Liver (tissue), 9 donors: Measurements from ENCODE around the gene COL6A2. TPM values are rescaled to one million over a fixed set of nuclear protein-coding genes. Genes with fewer than 3 reads are reported as not detected.

Source experiments
- DNase-seq: peaks from one replicate; pipeline ENCODE4 v3.0.0-alpha.2; 2017; ENCODE audit warnings: low spot score
- H3K27ac ChIP-seq, 2 donors: one replicate each; pipeline ENCODE4 v1.7.0; 2013; ENCODE audit warnings: inconsistent platforms in 2 of 2, low read length in 2 of 2, control low read depth in 1 of 2, low read depth in 1 of 2, mild to moderate bottlenecking in 1 of 2
- H3K27me3 ChIP-seq, 4 donors: one replicate each; pipeline versions ENCODE4 v1.6.1 to v1.7.0; 2013; ENCODE audit warnings: low read length in 3 of 4, inconsistent platforms in 1 of 4, mild to moderate bottlenecking in 1 of 4, moderate library complexity in 1 of 4; ENCODE audit not compliant: control insufficient read depth in 4 of 4, insufficient read depth in 4 of 4
- H3K36me3 ChIP-seq, 4 donors: one replicate each; pipeline versions ENCODE4 v1.6.1 to v1.7.0; 2013; ENCODE audit warnings: low read length in 3 of 4, mild to moderate bottlenecking in 3 of 4, low read depth in 1 of 4, moderate library complexity in 1 of 4; ENCODE audit not compliant: control insufficient read depth in 4 of 4, insufficient read depth in 3 of 4
- H3K4me1 ChIP-seq, 4 donors: one replicate each; pipeline versions ENCODE4 v1.6.1 to v1.7.0; 2013; ENCODE audit warnings: low read length in 3 of 4, mild to moderate bottlenecking in 3 of 4, moderate library complexity in 1 of 4; ENCODE audit not compliant: control insufficient read depth in 4 of 4, insufficient read depth in 4 of 4
- H3K4me3 ChIP-seq, 3 donors: one replicate each; pipeline versions ENCODE4 v1.6.1 to v1.7.0; 2013; ENCODE audit warnings: low read length in 3 of 3, control low read depth in 1 of 3, low read depth in 1 of 3, mild to moderate bottlenecking in 1 of 3
- H3K9ac ChIP-seq, 2 donors: one replicate each; pipeline ENCODE4 v1.7.0; 2013; ENCODE audit warnings: low read length in 2 of 2, mild to moderate bottlenecking in 2 of 2, moderate library complexity in 2 of 2, control low read depth in 1 of 2, low read depth in 1 of 2
- H3K9me3 ChIP-seq, 4 donors: one replicate each; pipeline versions ENCODE4 v1.6.1 to v1.7.0; 2013; ENCODE audit warnings: low read length in 3 of 4; ENCODE audit not compliant: control insufficient read depth in 4 of 4
- ATF3 ChIP-seq: IDR thresholded peaks from 2 replicates; pipeline ENCODE4 v1.6.1; 2016; ENCODE audit warnings: antibody characterized with exemption
- CTCF ChIP-seq: fragments of 150-350 bp; IDR thresholded peaks from 2 replicates; pipeline ENCODE4 v1.5.1; 2017; ENCODE audit warnings: improper control_type of control experiment, low read depth, low read length; ENCODE audit not compliant: missing input control
- EGR1 ChIP-seq, 2 donors: IDR thresholded peaks; 2 replicates each; pipeline ENCODE4 v1.6.1; 2016 to 2018; ENCODE audit warnings: antibody characterized with exemption in 2 of 2, low read depth in 2 of 2
- FOXA1 ChIP-seq: IDR thresholded peaks from 2 replicates; pipeline ENCODE4 v1.6.1; 2016; ENCODE audit warnings: antibody characterized with exemption
- FOXA2 ChIP-seq: IDR thresholded peaks from 2 replicates; pipeline ENCODE4 v1.6.1; 2016; ENCODE audit warnings: antibody characterized with exemption
- GABPA ChIP-seq, 2 donors: IDR thresholded peaks in 1 of 2; conservative IDR thresholded peaks in 1 of 2; 2 replicates each; pipeline ENCODE4 v1.6.1; 2016; ENCODE audit warnings: antibody characterized with exemption in 2 of 2, mild to moderate bottlenecking in 1 of 2, moderate library complexity in 1 of 2
- HNF4A ChIP-seq, 2 donors: conservative IDR thresholded peaks; 2 replicates each; pipeline ENCODE4 v1.6.1; 2016; ENCODE audit warnings: antibody characterized with exemption in 2 of 2, mild to moderate bottlenecking in 2 of 2
- HNF4G ChIP-seq: IDR thresholded peaks from 2 replicates; pipeline ENCODE4 v1.6.1; 2016; ENCODE audit warnings: antibody characterized with exemption
- JUND ChIP-seq, 2 donors: IDR thresholded peaks; 2 replicates each; pipeline ENCODE4 v1.6.1; 2016; ENCODE audit warnings: antibody characterized with exemption in 2 of 2
- MAX ChIP-seq: IDR thresholded peaks from 2 replicates; pipeline ENCODE4 v1.6.1; 2016; ENCODE audit warnings: antibody characterized with exemption
- NR2F2 ChIP-seq: IDR thresholded peaks from 2 replicates; pipeline ENCODE4 v1.6.1; 2016; ENCODE audit warnings: antibody characterized with exemption
- RAD21 ChIP-seq, 2 donors: IDR thresholded peaks; 2 replicates each; pipeline ENCODE4 v1.6.1; 2016; ENCODE audit warnings: antibody characterized with exemption in 2 of 2, mild to moderate bottlenecking in 2 of 2
- REST ChIP-seq: IDR thresholded peaks from 2 replicates; pipeline ENCODE4 v1.6.1; 2016; ENCODE audit warnings: antibody characterized with exemption, mild to moderate bottlenecking
- RXRA ChIP-seq, 2 donors: IDR thresholded peaks; 2 replicates each; pipeline ENCODE4 v1.6.1; 2017 to 2018; ENCODE audit warnings: antibody characterized with exemption in 2 of 2, mild to moderate bottlenecking in 1 of 2
- SP1 ChIP-seq: IDR thresholded peaks from 2 replicates; pipeline ENCODE4 v1.6.1; 2018; ENCODE audit warnings: antibody characterized with exemption, mild to moderate bottlenecking
- TAF1 ChIP-seq: conservative IDR thresholded peaks from 2 replicates; pipeline ENCODE4 v1.6.1; 2016; ENCODE audit warnings: antibody characterized with exemption, mild to moderate bottlenecking
- YY1 ChIP-seq: IDR thresholded peaks from 2 replicates; pipeline ENCODE4 v1.6.1; 2016; ENCODE audit warnings: antibody characterized with exemption, mild to moderate bottlenecking
- ZBTB33 ChIP-seq: IDR thresholded peaks from 2 replicates; pipeline ENCODE4 v1.6.1; 2016; ENCODE audit warnings: antibody characterized with exemption
- WGBS: extraction: QIAGEN DNeasy Blood & Tissue Kit; methylation state at CpG from one replicate; pipeline ENCODE4 v1.1.7; 2013; 5-methylcytosine and 5-hydroxymethylcytosine counted together
- polyA plus RNA-seq, 2 donors: library from polyadenylated mRNA; stranded (reverse) in 1 of 2; unstranded in 1 of 2; fragments of 200-250 nt in 1 of 2; fragments of >200 nt in 1 of 2; fragmentation: Nextera tagmentation in 1 of 2; extraction: Ambion mirVana in 1 of 2; gene quantifications; one replicate each; pipeline versions ENCODE4 v1.2.1 to v1.2.3, GENCODE V29; 2013 to 2015
- total RNA-seq, 2 donors: library from RNA; depleted of rRNA; stranded (reverse); fragments of >200 nt; gene quantifications; one replicate each; pipeline ENCODE4 v1.2.3, GENCODE V29; 2014
- donor health status: healthy.
- donor health status: healthy.
- donor health status: healthy.
- donor health status: healthy.
- donor health status: healthy.

Gene COL6A2
- total RNA-seq = 10 to 100 TPM; 39.1 to 44.3 TPM
- 10 to 100 TPM in 1 of 2 donors, 1 to 10 TPM in 1; 5.8 to 80.8 TPM for polyA plus RNA-seq

GRCh38 chr21:46097336-46098293, at the start of gene COL6A2:
TSS of gene COL6A2 (plus strand) at chr21:46098112.
- peak within 1 kb of the TSS in 1 of 3 donors; percentile 56 for H3K4me3 ChIP-seq
- H3K4me1 ChIP-seq = peaks cover 0 to 9% (median 2%) of the 10 kb centered on the region in 4 donors
- H3K36me3 ChIP-seq = peaks cover 0 to 2% (median 0%) of the 10 kb centered on the region in 4 donors
- peak within 1 kb of the TSS in 1 of 2 donors; percentile 22 for H3K9ac ChIP-seq
- H3K9me3 ChIP-seq = peaks cover 1 to 7% (median 5%) of the 10 kb centered on the region in 4 donors
- DNase-seq = peak; percentile 39
- no peak for TF ChIP-seq MAX
- no peak for TF ChIP-seq YY1
- no peak for TF ChIP-seq NR2F2
- no peak for TF ChIP-seq RAD21 (IDR thresholded peaks at IDR 0.05)
- no peak for TF ChIP-seq CTCF
- TF ChIP-seq FOXA1 = no peak
- TF ChIP-seq ZBTB33 = no peak
- no peak for TF ChIP-seq FOXA2
- TF ChIP-seq GABPA (IDR thresholded peaks at IDR 0.05 in 1 of 2, conservative IDR thresholded peaks at IDR 0.05 in 1 of 2) = no peak
- no peak for TF ChIP-seq ATF3
- no peak for TF ChIP-seq RXRA (IDR thresholded peaks at IDR 0.05)
- TF ChIP-seq REST = no peak
- no peak for TF ChIP-seq EGR1 (IDR thresholded peaks at IDR 0.05; ENCODE audit: low read depth in 2 of 2)
- TF ChIP-seq JUND (IDR thresholded peaks at IDR 0.05) = no peak
- TF ChIP-seq TAF1 = no peak
- no peak for TF ChIP-seq HNF4A (conservative IDR thresholded peaks at IDR 0.05)
- TF ChIP-seq HNF4G = no peak
- no peak for TF ChIP-seq SP1
- 7% methylated on average over 83 of the region's 83 CpGs for WGBS
- peak within 1 kb of the TSS; percentile 30 to 46 for H3K27ac ChIP-seq
- no peaks in the 10 kb centered on the region for H3K27me3 ChIP-seq
